ENCODE results near the gene GTF2E1.

GTF2E1 gene

DNA sequence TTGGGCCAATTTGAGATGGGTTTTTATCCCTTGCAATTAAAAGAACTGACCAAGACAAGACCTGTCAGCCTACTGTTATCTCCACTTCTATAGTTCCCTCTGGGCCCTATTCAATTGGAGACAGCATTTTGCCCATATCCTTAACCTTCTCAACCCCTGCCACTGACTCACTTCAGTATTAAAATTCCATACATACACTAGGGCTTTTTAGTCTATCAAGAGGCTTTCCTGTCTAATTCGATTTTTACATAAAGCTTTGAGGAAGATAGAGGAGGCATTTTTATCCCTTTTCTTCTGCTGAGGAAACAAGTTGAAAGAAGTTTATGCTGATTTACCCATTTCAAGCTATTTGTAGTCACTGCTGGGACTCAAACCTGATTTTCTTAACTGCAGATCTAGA, 51.1 kb downstream of the GTF2E1 start:
- TF ChIP-seq Cebpa-rat (IDR thresholded peaks at IDR 0.05): no peak
- Histone ChIP-seq H3K4me2 (no peak overlapping the region), H3K9ac (no peak overlapping the region), H4K20me1 (no peaks in the 10 kb centered on the region), H3K9me3 (no peaks in the 10 kb centered on the region), H3K4me1 (no peaks in the 10 kb centered on the region), H3K27ac (no peak overlapping the region), H3K36me3 (no peaks in the 10 kb centered on the region), H3K27me3 (no peaks in the 10 kb centered on the region), H3K4me3 (no peak overlapping the region)

GRCh38 chr3:120795017-120795648, 52.6 kb downstream of the GTF2E1 start:
- no peak overlapping the region for H3K4me3 ChIP-seq
- no peak for TF ChIP-seq Cebpa-rat (IDR thresholded peaks at IDR 0.05)
- no peaks in the 10 kb centered on the region for H3K36me3 ChIP-seq
- no peak overlapping the region for H3K9ac ChIP-seq
- peaks cover 4% of the 10 kb centered on the region; the same call in 1 of the 2 replicates for H3K4me1 ChIP-seq
- no peaks in the 10 kb centered on the region for H3K27me3 ChIP-seq
- no peaks in the 10 kb centered on the region for H3K9me3 ChIP-seq
- H3K27ac ChIP-seq: no peak overlapping the region
- H3K4me2 ChIP-seq: no peak overlapping the region
- H4K20me1 ChIP-seq: no peaks in the 10 kb centered on the region

GRCh38 chr3:120795959-120796358, 53.4 kb downstream of the GTF2E1 start:
- no peaks in the 10 kb centered on the region for H3K27me3 ChIP-seq
- H3K9me3 ChIP-seq: no peaks in the 10 kb centered on the region
- H3K9ac ChIP-seq: no peak overlapping the region
- no peak overlapping the region for H3K4me3 ChIP-seq
- H3K36me3 ChIP-seq: no peaks in the 10 kb centered on the region
- H3K4me2 ChIP-seq: no peak overlapping the region
- H4K20me1 ChIP-seq: no peaks in the 10 kb centered on the region
- H3K4me1 ChIP-seq: peaks cover 4% of the 10 kb centered on the region; the same call in 1 of the 2 replicates
- no peak for TF ChIP-seq Cebpa-rat (IDR thresholded peaks at IDR 0.05)
- H3K27ac ChIP-seq: no peak overlapping the region

- Histone ChIP-seq H3K4me2 (no peak overlapping the region), H3K4me1 (peaks cover 5% of the 10 kb centered on the region; the same call in 1 of the 2 replicates), H4K20me1 (no peaks in the 10 kb centered on the region), H3K36me3 (no peaks in the 10 kb centered on the region), H3K27me3 (no peaks in the 10 kb centered on the region), H3K27ac (no peak overlapping the region), H3K9me3 (no peaks in the 10 kb centered on the region), H3K9ac (no peak overlapping the region), H3K4me3 (no peak overlapping the region)
- no peak for TF ChIP-seq Cebpa-rat (IDR thresholded peaks at IDR 0.05)
These were observed 54.4 kb downstream of the GTF2E1 start for GRCh38 chr3:120796976-120797375.

DNA sequence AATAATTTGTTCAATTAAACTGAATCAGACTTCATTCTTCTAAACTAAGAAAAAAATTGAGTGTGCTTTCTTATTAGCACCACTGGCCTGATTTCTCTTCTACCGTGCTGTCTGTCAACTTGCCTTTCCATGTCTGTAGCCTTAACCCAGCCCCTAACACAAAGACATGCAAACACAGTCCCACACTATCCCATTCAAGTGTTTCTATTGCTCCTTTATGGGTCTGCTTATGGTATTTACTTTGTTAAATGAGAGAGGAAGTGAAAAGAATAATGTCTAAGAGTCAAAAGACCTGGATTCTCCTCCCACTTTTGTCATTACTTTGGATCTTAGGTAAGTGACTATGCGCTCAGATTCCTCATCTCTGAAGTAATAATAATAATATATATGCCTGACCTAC, 55.3 kb downstream of the GTF2E1 start:
- Histone ChIP-seq H3K4me3 (no peak overlapping the region), H3K9ac (no peak overlapping the region), H4K20me1 (no peaks in the 10 kb centered on the region), H3K27ac (no peak overlapping the region), H3K9me3 (no peaks in the 10 kb centered on the region), H3K4me2 (no peak overlapping the region), H3K4me1 (peaks cover 9% of the 10 kb centered on the region; the same call in 1 of the 2 replicates), H3K27me3 (no peaks in the 10 kb centered on the region), H3K36me3 (no peaks in the 10 kb centered on the region)
- TF ChIP-seq Cebpa-rat (IDR thresholded peaks at IDR 0.05): no peak

GRCh38 chr3:120798346-120798745, 55.8 kb downstream of the GTF2E1 start:
- TF ChIP-seq Cebpa-rat (IDR thresholded peaks at IDR 0.05): no peak
- Histone ChIP-seq H3K4me2 (no peak overlapping the region), H4K20me1 (no peaks in the 10 kb centered on the region)

GRCh38 chr3:120800625-120801024, 58.1 kb downstream of the GTF2E1 start:
- H3K4me2 ChIP-seq: no peak overlapping the region
- H3K9me3 ChIP-seq: no peaks in the 10 kb centered on the region
- H3K4me3 ChIP-seq: no peak overlapping the region
- no peak overlapping the region for H3K27ac ChIP-seq
- no peak overlapping the region for H3K9ac ChIP-seq
- TF ChIP-seq Cebpa-rat (IDR thresholded peaks at IDR 0.05): no peak
- no peaks in the 10 kb centered on the region for H3K36me3 ChIP-seq
- no peaks in the 10 kb centered on the region for H3K27me3 ChIP-seq
- H3K4me1 ChIP-seq: peaks cover 9% of the 10 kb centered on the region; the same call in 1 of the 2 replicates
- H4K20me1 ChIP-seq: no peaks in the 10 kb centered on the region

More at GRCh38 chr3:120798346-120798745, 55.8 kb downstream of the GTF2E1 start:
- Histone ChIP-seq H3K9me3 (no peaks in the 10 kb centered on the region), H3K9ac (no peak overlapping the region), H3K4me1 (peaks cover 9% of the 10 kb centered on the region; the same call in 1 of the 2 replicates), H3K36me3 (no peaks in the 10 kb centered on the region), H3K27me3 (no peaks in the 10 kb centered on the region), H3K27ac (no peak overlapping the region), H3K4me3 (no peak overlapping the region)

DNA sequence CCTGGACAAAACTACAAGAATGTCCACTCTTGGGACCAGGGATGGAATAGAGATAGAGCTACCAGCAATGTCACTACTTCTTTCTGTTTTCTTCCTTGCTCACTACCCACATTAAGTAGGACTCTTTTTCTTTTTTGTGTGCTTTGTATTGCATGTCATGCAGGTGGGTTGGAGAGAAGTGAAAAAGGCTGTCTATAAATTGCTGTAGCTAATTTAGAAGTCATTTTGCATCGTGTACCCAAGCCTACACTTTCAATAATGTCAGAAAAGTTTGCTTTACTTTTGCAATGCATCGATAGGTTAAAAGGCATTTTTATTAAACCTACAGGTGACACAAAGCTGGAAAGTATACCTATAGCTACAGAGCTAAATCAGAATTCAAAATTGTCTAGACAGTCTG, 58.9 kb downstream of the GTF2E1 start:
- no peaks in the 10 kb centered on the region for H3K36me3 ChIP-seq
- H4K20me1 ChIP-seq: no peaks in the 10 kb centered on the region
- peaks cover 9% of the 10 kb centered on the region; the same call in 1 of the 2 replicates for H3K4me1 ChIP-seq
- H3K9me3 ChIP-seq: no peaks in the 10 kb centered on the region
- H3K27ac ChIP-seq: no peak overlapping the region
- no peak overlapping the region for H3K4me2 ChIP-seq
- no peak overlapping the region for H3K4me3 ChIP-seq
- no peak for TF ChIP-seq Cebpa-rat (IDR thresholded peaks at IDR 0.05)
- no peak overlapping the region for H3K9ac ChIP-seq
- H3K27me3 ChIP-seq: no peaks in the 10 kb centered on the region

- H3K9ac ChIP-seq: no peak overlapping the region
- no peak for TF ChIP-seq Cebpa-rat (IDR thresholded peaks at IDR 0.05)
- H3K9me3 ChIP-seq: no peaks in the 10 kb centered on the region
- H3K4me3 ChIP-seq: no peak overlapping the region
- no peaks in the 10 kb centered on the region for H3K36me3 ChIP-seq
- no peak overlapping the region for H3K4me2 ChIP-seq
- H3K27ac ChIP-seq: no peak overlapping the region
- H3K27me3 ChIP-seq: no peaks in the 10 kb centered on the region
- H4K20me1 ChIP-seq: no peaks in the 10 kb centered on the region
- peaks cover 9% of the 10 kb centered on the region; the same call in 1 of the 2 replicates for H3K4me1 ChIP-seq
These were observed 60.4 kb downstream of the GTF2E1 start for GRCh38 chr3:120802916-120803315.

GRCh38 chr3:120816728-120817127, 74.2 kb downstream of the GTF2E1 start:
- Histone ChIP-seq H4K20me1 (no peaks in the 10 kb centered on the region), H3K4me3 (no peak overlapping the region), H3K9ac (no peak overlapping the region), H3K4me2 (no peak overlapping the region), H3K9me3 (no peaks in the 10 kb centered on the region), H3K27ac (no peak overlapping the region), H3K27me3 (no peaks in the 10 kb centered on the region), H3K36me3 (no peaks in the 10 kb centered on the region), H3K4me1 (no peaks in the 10 kb centered on the region)
- no peak for TF ChIP-seq Cebpa-rat (IDR thresholded peaks at IDR 0.05)
